GM23338 (cell line): Measurements from ENCODE around the gene CCDC68. TPM values are rescaled to one million over a fixed set of nuclear protein-coding genes. Genes with fewer than 3 reads are reported as not detected.
A peak's percentile ranks its signal among the peaks of the same experiment; 100 is the strongest.

Experiments
- ATAC-seq: fragments of 200-7000 bp; cut with Tn5 transposase; 3 replicates; pipeline ENCODE4 v1.9.1; 2020
- DNase-seq: peaks from one replicate; pipeline ENCODE4 v3.0.0-alpha.2; 2015; ENCODE audit warnings: low spot score
- H2AFZ ChIP-seq: fragments of 200-600 bp; sonication (generic); 2 replicates; pipeline ENCODE4 v1.8.0; 2016; ENCODE audit warnings: antibody characterized with exemption, mild to moderate bottlenecking, moderate library complexity
- H3F3A ChIP-seq: fragments of 200-600 bp; sonication (generic); replicated peaks from 2 replicates; pipeline ENCODE4 v1.8.0; 2017; ENCODE audit warnings: antibody characterized with exemption, mixed run types, low read depth
- H3K27ac ChIP-seq: fragments of 200-600 bp; sonication (generic); 2 replicates; pipeline ENCODE4 v1.6.1; 2016; ENCODE audit warnings: low read depth
- H3K27me3 ChIP-seq: fragments of 200-600 bp; sonication (generic); 2 replicates; pipeline ENCODE4 v1.8.0; 2016; ENCODE audit warnings: mild to moderate bottlenecking, mixed run types, moderate library complexity; ENCODE audit not compliant: insufficient read depth
- H3K36me3 ChIP-seq: fragments of 200-600 bp; sonication (generic); 2 replicates; pipeline ENCODE4 v1.8.0; 2016; ENCODE audit warnings: mild to moderate bottlenecking; ENCODE audit not compliant: insufficient read depth
- H3K4me1 ChIP-seq: fragments of 200-600 bp; sonication (generic); 2 replicates; pipeline ENCODE4 v1.8.0; 2016; ENCODE audit warnings: mild to moderate bottlenecking, moderate library complexity; ENCODE audit not compliant: insufficient read depth
- H3K4me2 ChIP-seq: fragments of 200-600 bp; sonication (generic); 2 replicates; pipeline ENCODE4 v1.7.1; 2017; ENCODE audit warnings: mixed run types
- H3K4me3 ChIP-seq: fragments of 200-600 bp; sonication (generic); 2 replicates; pipeline ENCODE4 v1.6.1; 2016; ENCODE audit warnings: mixed run types
- H3K79me2 ChIP-seq: fragments of 200-600 bp; sonication (generic); replicated peaks from 2 replicates; pipeline ENCODE4 v1.8.0; 2017; ENCODE audit warnings: mild to moderate bottlenecking; ENCODE audit not compliant: insufficient read depth
- H3K9me2 ChIP-seq: fragments of 200-600 bp; sonication (generic); 2 replicates; pipeline ENCODE4 v1.8.0; 2017; ENCODE audit not compliant: insufficient read depth
- H4K20me1 ChIP-seq: fragments of 200-600 bp; sonication (generic); replicated peaks from 2 replicates; pipeline ENCODE4 v1.8.0; 2017; ENCODE audit warnings: mild to moderate bottlenecking; ENCODE audit not compliant: insufficient read depth
- H3K27ac Mint-ChIP-seq: 2 replicates; pipeline ENCODE4 v1.8.0; 2020; ENCODE audit warnings: inconsistent platforms, mild to moderate bottlenecking, moderate library complexity, mixed read lengths
- H3K27me3 Mint-ChIP-seq: 3 replicates; pipeline ENCODE4 v1.8.0; 2022; ENCODE audit warnings: low read depth, mild to moderate bottlenecking, moderate library complexity, mixed read lengths, inconsistent platforms; ENCODE audit not compliant: insufficient read depth, poor library complexity
- H3K36me3 Mint-ChIP-seq: 3 replicates; pipeline ENCODE4 v1.8.0; 2021; ENCODE audit warnings: low read depth, mild to moderate bottlenecking, inconsistent platforms, moderate library complexity, mixed read lengths
- H3K4me1 Mint-ChIP-seq: 3 replicates; pipeline ENCODE4 v1.8.0; 2020; ENCODE audit warnings: mild to moderate bottlenecking, inconsistent platforms, mixed read lengths
- H3K4me3 Mint-ChIP-seq: 3 replicates; pipeline ENCODE4 v1.8.0; 2021; ENCODE audit warnings: moderate library complexity, mild to moderate bottlenecking, inconsistent platforms, mixed read lengths
- H3K9me3 Mint-ChIP-seq: 3 replicates; pipeline ENCODE4 v1.8.0; 2020; ENCODE audit warnings: moderate library complexity, mild to moderate bottlenecking, inconsistent platforms, mixed read lengths
- CREB1 ChIP-seq: fragments of 250-450 bp; sonication (Bioruptor Pico); IDR thresholded peaks from 2 replicates; pipeline ENCODE4 v1.5.0; 2020; ENCODE audit warnings: low read depth, mild to moderate bottlenecking, moderate library complexity
- EZH2 ChIP-seq: fragments of 200-600 bp; sonication (generic); IDR thresholded peaks from one replicate; pipeline ENCODE4 v1.8.0; 2017; ENCODE audit warnings: antibody characterized with exemption, mild to moderate bottlenecking, low read depth; ENCODE audit not compliant: unreplicated experiment
- EZH2phosphoT487 ChIP-seq: fragments of 200-600 bp; sonication (generic); IDR thresholded peaks from one replicate; pipeline ENCODE4 v1.8.1; 2018; ENCODE audit warnings: antibody characterized with exemption; ENCODE audit not compliant: unreplicated experiment
- JUNB ChIP-seq: IDR thresholded peaks from one replicate; pipeline ENCODE4 v1.6.1; 2016; ENCODE audit warnings: antibody characterized with exemption; ENCODE audit not compliant: unreplicated experiment
- NANOG ChIP-seq: IDR thresholded peaks from 2 replicates; pipeline ENCODE4 v1.6.1; 2016; ENCODE audit warnings: antibody characterized with exemption, borderline replicate concordance
- POLR2AphosphoS5 ChIP-seq: IDR thresholded peaks from 2 replicates; pipeline ENCODE4 v1.6.1; 2016; ENCODE audit warnings: antibody characterized with exemption, low read depth
- STAT1 ChIP-seq: IDR thresholded peaks from one replicate; pipeline ENCODE4 v1.6.1; 2016; ENCODE audit warnings: antibody characterized with exemption; ENCODE audit not compliant: unreplicated experiment
- ZNF114 ChIP-seq: fragments of 250-450 bp; sonication (Bioruptor Pico); IDR thresholded peaks from 2 replicates; pipeline ENCODE4 v1.5.0; 2020; ENCODE audit warnings: mild to moderate bottlenecking, moderate library complexity
- ZNF331 ChIP-seq: fragments of 250-450 bp; sonication (Bioruptor Pico); IDR thresholded peaks from 2 replicates; pipeline ENCODE4 v1.5.0; 2020; ENCODE audit warnings: low read depth, mild to moderate bottlenecking, moderate library complexity
- polyA plus RNA-seq: library from polyadenylated mRNA; unstranded; fragments of >200 nt; fragmentation: Nextera tagmentation; extraction: Ambion mirVana; gene quantifications from 2 replicates; pipeline ENCODE4 v1.2.1, GENCODE V29; 2016
- total RNA-seq: library from RNA; depleted of rRNA; stranded (reverse); fragments of >200 nt; shearing (Covaris generic); gene quantifications from 2 replicates; pipeline ENCODE4 v1.2.3, GENCODE V29; 2014
- TF ChIP-seq, protein P1 (sequence below): fragments of 250-450 bp; sonication (Bioruptor Pico); IDR thresholded peaks from 2 replicates; pipeline ENCODE4 v1.5.0; 2020; ENCODE audit warnings: mild to moderate bottlenecking, moderate library complexity
- TF ChIP-seq, protein P2 (sequence below): IDR thresholded peaks from 2 replicates; pipeline ENCODE4 v1.6.1; 2016; ENCODE audit warnings: antibody characterized with exemption
- TF ChIP-seq, protein P3 (sequence below): IDR thresholded peaks from one replicate; pipeline ENCODE4 v1.6.1; 2018; ENCODE audit warnings: antibody characterized with exemption; ENCODE audit not compliant: unreplicated experiment

Gene CCDC68
- total and polyA plus RNA-seq, 2 experiments from 2014 or later: 1.6 to 3.7 TPM

DNA sequence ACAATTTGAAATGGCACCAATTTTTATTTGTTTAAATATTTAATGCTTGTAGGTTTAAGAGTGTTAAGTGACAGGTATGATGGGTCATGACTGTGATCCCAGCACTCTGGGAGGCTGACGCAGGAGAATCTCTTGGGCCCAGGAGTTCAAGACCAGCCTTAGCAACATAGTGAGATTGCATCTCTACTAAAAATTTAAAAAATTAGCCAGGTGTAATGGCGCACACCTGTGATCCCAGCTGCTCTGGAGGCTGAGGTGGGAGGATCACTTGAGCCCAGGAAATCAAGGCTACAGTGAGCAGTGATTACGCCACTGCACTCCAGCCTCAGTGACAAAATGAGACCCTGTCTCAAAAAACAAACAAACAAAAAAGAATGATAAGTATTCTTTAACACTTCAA lies 43.0 kb upstream of the CCDC68 start (continued):
- TF ChIP-seq, protein P1, sequence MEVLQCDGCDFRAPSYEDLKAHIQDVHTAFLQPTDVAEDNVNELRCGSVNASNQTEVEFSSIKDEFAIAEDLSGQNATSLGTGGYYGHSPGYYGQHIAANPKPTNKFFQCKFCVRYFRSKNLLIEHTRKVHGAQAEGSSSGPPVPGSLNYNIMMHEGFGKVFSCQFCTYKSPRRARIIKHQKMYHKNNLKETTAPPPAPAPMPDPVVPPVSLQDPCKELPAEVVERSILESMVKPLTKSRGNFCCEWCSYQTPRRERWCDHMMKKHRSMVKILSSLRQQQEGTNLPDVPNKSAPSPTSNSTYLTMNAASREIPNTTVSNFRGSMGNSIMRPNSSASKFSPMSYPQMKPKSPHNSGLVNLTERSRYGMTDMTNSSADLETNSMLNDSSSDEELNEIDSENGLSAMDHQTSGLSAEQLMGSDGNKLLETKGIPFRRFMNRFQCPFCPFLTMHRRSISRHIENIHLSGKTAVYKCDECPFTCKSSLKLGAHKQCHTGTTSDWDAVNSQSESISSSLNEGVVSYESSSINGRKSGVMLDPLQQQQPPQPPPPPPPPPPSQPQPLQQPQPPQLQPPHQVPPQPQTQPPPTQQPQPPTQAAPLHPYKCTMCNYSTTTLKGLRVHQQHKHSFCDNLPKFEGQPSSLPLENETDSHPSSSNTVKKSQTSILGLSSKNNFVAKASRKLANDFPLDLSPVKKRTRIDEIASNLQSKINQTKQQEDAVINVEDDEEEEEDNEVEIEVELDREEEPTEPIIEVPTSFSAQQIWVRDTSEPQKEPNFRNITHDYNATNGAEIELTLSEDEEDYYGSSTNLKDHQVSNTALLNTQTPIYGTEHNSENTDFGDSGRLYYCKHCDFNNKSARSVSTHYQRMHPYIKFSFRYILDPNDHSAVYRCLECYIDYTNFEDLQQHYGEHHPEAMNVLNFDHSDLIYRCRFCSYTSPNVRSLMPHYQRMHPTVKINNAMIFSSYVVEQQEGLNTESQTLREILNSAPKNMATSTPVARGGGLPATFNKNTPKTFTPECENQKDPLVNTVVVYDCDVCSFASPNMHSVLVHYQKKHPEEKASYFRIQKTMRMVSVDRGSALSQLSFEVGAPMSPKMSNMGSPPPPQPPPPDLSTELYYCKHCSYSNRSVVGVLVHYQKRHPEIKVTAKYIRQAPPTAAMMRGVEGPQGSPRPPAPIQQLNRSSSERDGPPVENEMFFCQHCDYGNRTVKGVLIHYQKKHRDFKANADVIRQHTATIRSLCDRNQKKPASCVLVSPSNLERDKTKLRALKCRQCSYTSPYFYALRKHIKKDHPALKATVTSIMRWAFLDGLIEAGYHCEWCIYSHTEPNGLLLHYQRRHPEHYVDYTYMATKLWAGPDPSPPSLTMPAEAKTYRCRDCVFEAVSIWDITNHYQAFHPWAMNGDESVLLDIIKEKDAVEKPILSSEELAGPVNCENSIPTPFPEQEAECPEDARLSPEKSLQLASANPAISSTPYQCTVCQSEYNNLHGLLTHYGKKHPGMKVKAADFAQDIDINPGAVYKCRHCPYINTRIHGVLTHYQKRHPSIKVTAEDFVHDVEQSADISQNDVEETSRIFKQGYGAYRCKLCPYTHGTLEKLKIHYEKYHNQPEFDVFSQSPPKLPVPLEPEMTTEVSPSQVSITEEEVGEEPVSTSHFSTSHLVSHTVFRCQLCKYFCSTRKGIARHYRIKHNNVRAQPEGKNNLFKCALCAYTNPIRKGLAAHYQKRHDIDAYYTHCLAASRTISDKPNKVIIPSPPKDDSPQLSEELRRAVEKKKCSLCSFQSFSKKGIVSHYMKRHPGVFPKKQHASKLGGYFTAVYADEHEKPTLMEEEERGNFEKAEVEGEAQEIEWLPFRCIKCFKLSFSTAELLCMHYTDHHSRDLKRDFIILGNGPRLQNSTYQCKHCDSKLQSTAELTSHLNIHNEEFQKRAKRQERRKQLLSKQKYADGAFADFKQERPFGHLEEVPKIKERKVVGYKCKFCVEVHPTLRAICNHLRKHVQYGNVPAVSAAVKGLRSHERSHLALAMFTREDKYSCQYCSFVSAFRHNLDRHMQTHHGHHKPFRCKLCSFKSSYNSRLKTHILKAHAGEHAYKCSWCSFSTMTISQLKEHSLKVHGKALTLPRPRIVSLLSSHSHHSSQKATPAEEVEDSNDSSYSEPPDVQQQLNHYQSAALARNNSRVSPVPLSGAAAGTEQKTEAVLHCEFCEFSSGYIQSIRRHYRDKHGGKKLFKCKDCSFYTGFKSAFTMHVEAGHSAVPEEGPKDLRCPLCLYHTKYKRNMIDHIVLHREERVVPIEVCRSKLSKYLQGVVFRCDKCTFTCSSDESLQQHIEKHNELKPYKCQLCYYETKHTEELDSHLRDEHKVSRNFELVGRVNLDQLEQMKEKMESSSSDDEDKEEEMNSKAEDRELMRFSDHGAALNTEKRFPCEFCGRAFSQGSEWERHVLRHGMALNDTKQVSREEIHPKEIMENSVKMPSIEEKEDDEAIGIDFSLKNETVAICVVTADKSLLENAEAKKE (CRISPR knock-in tag): no peak
- TF ChIP-seq EZH2: no peak
- TF ChIP-seq, protein P2, sequence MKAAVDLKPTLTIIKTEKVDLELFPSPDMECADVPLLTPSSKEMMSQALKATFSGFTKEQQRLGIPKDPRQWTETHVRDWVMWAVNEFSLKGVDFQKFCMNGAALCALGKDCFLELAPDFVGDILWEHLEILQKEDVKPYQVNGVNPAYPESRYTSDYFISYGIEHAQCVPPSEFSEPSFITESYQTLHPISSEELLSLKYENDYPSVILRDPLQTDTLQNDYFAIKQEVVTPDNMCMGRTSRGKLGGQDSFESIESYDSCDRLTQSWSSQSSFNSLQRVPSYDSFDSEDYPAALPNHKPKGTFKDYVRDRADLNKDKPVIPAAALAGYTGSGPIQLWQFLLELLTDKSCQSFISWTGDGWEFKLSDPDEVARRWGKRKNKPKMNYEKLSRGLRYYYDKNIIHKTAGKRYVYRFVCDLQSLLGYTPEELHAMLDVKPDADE: no peak
- TF ChIP-seq CREB1 (CRISPR knock-in tag): no peak
- TF ChIP-seq ZNF114: no peak
- TF ChIP-seq POLR2AphosphoS5: no peak
- TF ChIP-seq NANOG: no peak
- no peak for TF ChIP-seq ZNF331 (CRISPR knock-in tag)

DNA sequence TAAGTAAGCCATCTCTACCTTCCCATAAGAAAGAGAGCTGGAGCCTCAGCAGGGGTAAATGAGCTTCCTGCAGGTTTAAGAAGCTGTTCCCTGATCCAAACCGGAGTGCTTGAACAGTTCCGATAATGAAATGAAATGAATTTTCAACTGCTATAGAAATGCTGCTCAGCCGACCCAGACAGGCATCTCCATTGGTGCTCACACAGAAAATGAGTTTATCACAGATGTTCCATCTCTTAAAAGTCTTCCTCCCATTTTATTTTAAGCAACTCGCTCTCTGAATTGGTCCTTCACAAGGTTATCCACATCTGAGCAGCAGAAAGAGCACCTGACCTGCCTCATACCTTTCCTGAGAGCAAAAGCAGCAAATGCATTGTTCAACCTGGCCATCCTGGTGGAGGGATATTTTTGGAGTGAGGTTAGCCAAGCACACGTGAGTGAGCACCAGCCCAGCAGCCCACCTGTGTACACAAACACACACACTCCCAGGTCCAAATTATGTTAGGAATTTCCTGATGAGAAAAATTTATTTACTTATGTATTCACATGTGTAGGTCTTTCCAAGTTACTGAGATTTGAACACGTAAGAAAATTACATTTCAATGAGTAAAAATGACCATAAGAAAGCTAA lies 42.2 kb upstream of the CCDC68 start:
- Mint-ChIP-seq H3K4me3 (no peak overlapping the region), H3K9me3 (no peaks in the 10 kb centered on the region)
- ATAC-seq: peak; percentile 41
- TF ChIP-seq ZNF114 (no peak), ZNF331 (CRISPR knock-in tag) (no peak), JUNB (no peak), EZH2 (no peak), EZH2phosphoT487 (no peak), NANOG (no peak), POLR2AphosphoS5 (no peak), STAT1 (no peak)
- TF ChIP-seq, protein P3, sequence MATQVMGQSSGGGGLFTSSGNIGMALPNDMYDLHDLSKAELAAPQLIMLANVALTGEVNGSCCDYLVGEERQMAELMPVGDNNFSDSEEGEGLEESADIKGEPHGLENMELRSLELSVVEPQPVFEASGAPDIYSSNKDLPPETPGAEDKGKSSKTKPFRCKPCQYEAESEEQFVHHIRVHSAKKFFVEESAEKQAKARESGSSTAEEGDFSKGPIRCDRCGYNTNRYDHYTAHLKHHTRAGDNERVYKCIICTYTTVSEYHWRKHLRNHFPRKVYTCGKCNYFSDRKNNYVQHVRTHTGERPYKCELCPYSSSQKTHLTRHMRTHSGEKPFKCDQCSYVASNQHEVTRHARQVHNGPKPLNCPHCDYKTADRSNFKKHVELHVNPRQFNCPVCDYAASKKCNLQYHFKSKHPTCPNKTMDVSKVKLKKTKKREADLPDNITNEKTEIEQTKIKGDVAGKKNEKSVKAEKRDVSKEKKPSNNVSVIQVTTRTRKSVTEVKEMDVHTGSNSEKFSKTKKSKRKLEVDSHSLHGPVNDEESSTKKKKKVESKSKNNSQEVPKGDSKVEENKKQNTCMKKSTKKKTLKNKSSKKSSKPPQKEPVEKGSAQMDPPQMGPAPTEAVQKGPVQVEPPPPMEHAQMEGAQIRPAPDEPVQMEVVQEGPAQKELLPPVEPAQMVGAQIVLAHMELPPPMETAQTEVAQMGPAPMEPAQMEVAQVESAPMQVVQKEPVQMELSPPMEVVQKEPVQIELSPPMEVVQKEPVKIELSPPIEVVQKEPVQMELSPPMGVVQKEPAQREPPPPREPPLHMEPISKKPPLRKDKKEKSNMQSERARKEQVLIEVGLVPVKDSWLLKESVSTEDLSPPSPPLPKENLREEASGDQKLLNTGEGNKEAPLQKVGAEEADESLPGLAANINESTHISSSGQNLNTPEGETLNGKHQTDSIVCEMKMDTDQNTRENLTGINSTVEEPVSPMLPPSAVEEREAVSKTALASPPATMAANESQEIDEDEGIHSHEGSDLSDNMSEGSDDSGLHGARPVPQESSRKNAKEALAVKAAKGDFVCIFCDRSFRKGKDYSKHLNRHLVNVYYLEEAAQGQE: no peak
- TF ChIP-seq, protein P2: no peak

More for the DNA sequence above, 42.2 kb upstream of the CCDC68 start:
- Histone ChIP-seq H3K79me2 (no peaks in the 10 kb centered on the region), H3K4me2 (peak overlapping the region; percentile 8; the same call in 1 of the 2 replicates), H3K27me3 (no peaks in the 10 kb centered on the region), H2AFZ (no peak overlapping the region), H3K27ac (no peak overlapping the region), H3K36me3 (no peaks in the 10 kb centered on the region), H3F3A (no peaks in the 10 kb centered on the region), H4K20me1 (no peaks in the 10 kb centered on the region), H3K4me3 (no peak overlapping the region), H3K4me1 (peaks cover 9% of the 10 kb centered on the region; the same call in 1 of the 2 replicates), H3K9me2 (no peaks in the 10 kb centered on the region)
- Mint-ChIP-seq H3K27me3 (no peaks in the 10 kb centered on the region), H3K4me1 (peaks cover 11% of the 10 kb centered on the region), H3K36me3 (no peaks in the 10 kb centered on the region), H3K27ac (peak overlapping the region; percentile 72)
- DNase-seq: peak; percentile 38
